HG02884 (cell line): ENCODE results near the gene ATP10A.

Experiments
- ATAC-seq: cut with Tn5 transposase; IDR thresholded peaks from one replicate; pipeline ENCODE4 v1.9.1; 2021; ENCODE audit warnings: mild to moderate bottlenecking, moderate library complexity; ENCODE audit not compliant: unreplicated experiment

ATP10A gene

GRCh38 chr15:25742776-25743547 lies 120.2 kb downstream of the ATP10A start:
- ATAC-seq, result no peak

GRCh38 chr15:25742041-25742730 lies 120.9 kb downstream of the ATP10A start:
- ATAC-seq, result no peak

GRCh38 chr15:25741256-25741580 lies 121.9 kb downstream of the ATP10A start:
- peak; percentile 54 for ATAC-seq

GRCh38 chr15:25740383-25741255 lies 122.5 kb downstream of the ATP10A start:
- no peak for ATAC-seq

GRCh38 chr15:25739687-25740121 lies 123.4 kb downstream of the ATP10A start:
- ATAC-seq, result peak; percentile 85

- no peak for ATAC-seq
These were observed 124.8 kb downstream of the ATP10A start for GRCh38 chr15:25738171-25738965.

GRCh38 chr15:25737218-25737643 lies 125.9 kb downstream of the ATP10A start:
- ATAC-seq, result no peak

GRCh38 chr15:25736461-25736860 lies 126.7 kb downstream of the ATP10A start:
- no peak for ATAC-seq

- ATAC-seq, result no peak
These were observed 127.4 kb downstream of the ATP10A start for GRCh38 chr15:25735550-25736384.

GRCh38 chr15:25734680-25735355 lies 128.3 kb downstream of the ATP10A start:
- ATAC-seq, result no peak

- ATAC-seq, result no peak
These were observed 129.1 kb downstream of the ATP10A start for GRCh38 chr15:25733856-25734679.

GRCh38 chr15:25733036-25733855 lies 129.9 kb downstream of the ATP10A start:
- no peak for ATAC-seq

GRCh38 chr15:25732191-25732590 lies 130.9 kb downstream of the ATP10A start:
- no peak for ATAC-seq

- no peak for ATAC-seq
These were observed 131.7 kb downstream of the ATP10A start for GRCh38 chr15:25731411-25731810.

GRCh38 chr15:25730918-25731317 lies 132.2 kb downstream of the ATP10A start:
- ATAC-seq, result no peak

GRCh38 chr15:25728816-25729215 lies 134.3 kb downstream of the ATP10A start:
- no peak for ATAC-seq

GRCh38 chr15:25727867-25728600 lies 135.1 kb downstream of the ATP10A start:
- no peak for ATAC-seq
